ENCODE results near the gene RAB5B. TPM values are rescaled to one million over a fixed set of nuclear protein-coding genes. Genes with fewer than 3 reads are reported as not detected.

The RAB5B gene
- polyA plus RNA-seq, 1 donor from 2014 or later = 54.7 TPM

DNA sequence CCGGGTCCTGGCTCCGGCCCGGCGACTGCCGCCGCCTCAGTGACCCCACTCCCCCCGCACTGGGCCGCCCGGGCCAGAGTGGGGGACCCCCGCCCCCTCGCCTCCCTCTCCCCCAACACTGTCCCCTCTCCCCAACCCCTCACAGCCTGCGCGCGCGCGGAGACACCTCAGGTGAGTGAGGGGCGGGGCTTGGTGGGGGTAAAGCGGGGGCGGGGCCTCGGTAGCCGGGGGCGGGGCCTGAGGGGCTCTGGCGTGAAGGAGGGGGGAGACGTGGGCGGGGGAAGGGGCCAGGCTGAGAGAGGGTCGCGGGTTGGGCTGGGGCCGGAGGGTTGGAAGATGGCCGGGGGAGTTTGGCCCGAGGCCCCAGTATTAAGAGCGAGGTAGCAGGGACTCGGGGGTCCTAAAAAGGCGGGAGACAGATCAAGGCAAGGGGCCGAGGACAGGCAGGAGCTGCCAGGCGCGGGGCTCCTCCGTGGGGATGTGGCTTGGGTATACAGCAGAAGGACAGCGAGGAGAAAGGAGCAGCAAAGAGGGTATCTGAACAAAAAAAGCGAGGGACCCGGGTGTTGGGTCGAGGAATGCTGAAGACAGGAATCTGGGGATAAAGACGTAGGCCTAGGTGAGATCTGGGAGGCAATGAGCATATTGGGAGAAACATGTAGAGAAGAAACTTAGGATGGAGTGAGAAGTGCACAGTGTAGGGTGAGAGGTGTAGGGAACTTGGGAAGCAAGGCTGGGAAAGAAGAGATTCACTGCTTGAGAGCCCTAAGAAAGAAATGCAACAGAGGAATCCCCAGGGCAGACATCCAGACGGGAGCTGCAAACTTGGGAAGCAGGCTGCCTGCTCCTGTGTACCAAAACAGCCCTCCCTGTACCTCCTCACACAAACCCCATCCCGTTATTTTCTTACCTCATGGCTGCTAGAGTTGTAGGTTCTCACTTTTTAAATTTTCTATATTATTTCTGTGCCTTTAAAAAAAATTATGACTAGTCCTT lies 34.0 kb downstream of the RAB5B start:
- Mint-ChIP-seq H3K4me3 (peak overlapping the region; percentile 83 to 91 (median 90)), H3K36me3 (peaks cover 3% of the 10 kb centered on the region), H3K27me3 (no peaks in the 10 kb centered on the region), H3K4me1 (peaks cover 3 to 11% (median 10%) of the 10 kb centered on the region in 3 donors), H3K9me3 (no peaks in the 10 kb centered on the region), H3K27ac (peak overlapping the region; percentile 21 to 91 (median 29))

- Mint-ChIP-seq H3K4me3 (peak overlapping the region in 2 of 4 donors; percentile 74), H3K36me3 (peaks cover 5% of the 10 kb centered on the region), H3K27ac (peak overlapping the region in 1 of 3 donors; percentile 51), H3K9me3 (no peaks in the 10 kb centered on the region), H3K4me1 (peaks cover 3 to 10% (median 10%) of the 10 kb centered on the region in 3 donors), H3K27me3 (no peaks in the 10 kb centered on the region)
Observed at GRCh38 chr12:56010111-56010570, 36.3 kb downstream of the RAB5B start.

DNA sequence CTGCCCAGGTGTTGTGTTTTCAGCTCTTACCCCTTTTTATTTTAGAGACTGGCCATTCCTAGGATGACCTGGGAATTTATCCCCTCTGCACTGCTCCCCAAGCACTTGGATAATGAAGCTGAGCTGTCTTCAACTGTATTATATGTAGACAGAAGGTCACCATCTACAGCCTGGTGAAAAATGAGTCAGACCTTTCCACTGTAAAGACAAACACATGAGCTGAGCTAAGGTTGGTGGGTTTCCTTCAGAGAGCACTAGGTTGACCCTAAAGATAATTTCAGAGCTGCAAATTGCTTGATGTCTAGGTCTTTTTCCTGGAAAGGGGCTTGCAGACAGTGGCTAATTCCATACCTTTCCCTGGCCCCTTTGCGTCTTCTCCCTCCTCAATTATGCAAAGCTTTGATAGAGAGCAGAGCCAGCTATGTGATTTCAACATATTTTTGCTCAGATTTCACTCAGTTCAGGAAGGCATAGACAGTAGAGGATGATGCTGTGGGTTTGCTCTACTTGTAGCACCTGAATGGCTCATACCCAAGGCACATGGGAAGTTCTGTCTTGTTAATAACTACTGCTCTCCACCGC lies 37.7 kb downstream of the RAB5B start:
- H3K4me3 Mint-ChIP-seq = peak overlapping the region in 1 of 4 donors; percentile 74
- H3K4me1 Mint-ChIP-seq = peaks cover 3 to 10% (median 9%) of the 10 kb centered on the region in 3 donors
- no peak overlapping the region for H3K27ac Mint-ChIP-seq
- H3K9me3 Mint-ChIP-seq = no peaks in the 10 kb centered on the region
- no peaks in the 10 kb centered on the region for H3K27me3 Mint-ChIP-seq
- H3K36me3 Mint-ChIP-seq = peaks cover 5% of the 10 kb centered on the region

GRCh38 chr12:56013482-56013881 lies 39.6 kb downstream of the RAB5B start:
- Mint-ChIP-seq H3K4me3 (no peak overlapping the region), H3K9me3 (no peaks in the 10 kb centered on the region), H3K4me1 (peaks cover 0 to 3% (median 0%) of the 10 kb centered on the region in 3 donors), H3K27me3 (no peaks in the 10 kb centered on the region), H3K36me3 (peaks cover 5% of the 10 kb centered on the region), H3K27ac (no peak overlapping the region)

DNA sequence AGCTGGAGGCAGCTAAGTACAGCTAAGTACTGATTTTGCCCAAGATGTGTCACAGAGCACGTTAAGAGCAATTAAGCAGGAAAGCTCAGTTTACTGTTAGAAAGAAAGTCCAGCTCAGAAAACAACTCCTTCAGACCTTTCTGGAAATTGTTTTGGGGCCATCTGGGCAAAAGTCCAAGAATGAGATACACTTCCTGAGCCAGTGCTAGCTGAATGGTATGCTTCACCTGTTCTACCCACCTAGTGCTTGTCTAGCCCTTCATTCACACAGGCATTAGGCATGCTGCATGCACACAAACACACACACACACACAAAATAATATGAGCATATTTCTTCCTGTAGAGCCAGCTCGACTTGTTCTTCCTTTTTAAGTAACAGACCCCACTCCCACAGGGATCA lies 40.3 kb downstream of the RAB5B start:
- H3K27me3 Mint-ChIP-seq = no peaks in the 10 kb centered on the region
- H3K9me3 Mint-ChIP-seq = no peaks in the 10 kb centered on the region
- H3K36me3 Mint-ChIP-seq = peaks cover 5% of the 10 kb centered on the region
- H3K27ac Mint-ChIP-seq = no peak overlapping the region
- H3K4me1 Mint-ChIP-seq = peaks cover 0 to 1% (median 0%) of the 10 kb centered on the region in 3 donors
- no peak overlapping the region for H3K4me3 Mint-ChIP-seq

DNA sequence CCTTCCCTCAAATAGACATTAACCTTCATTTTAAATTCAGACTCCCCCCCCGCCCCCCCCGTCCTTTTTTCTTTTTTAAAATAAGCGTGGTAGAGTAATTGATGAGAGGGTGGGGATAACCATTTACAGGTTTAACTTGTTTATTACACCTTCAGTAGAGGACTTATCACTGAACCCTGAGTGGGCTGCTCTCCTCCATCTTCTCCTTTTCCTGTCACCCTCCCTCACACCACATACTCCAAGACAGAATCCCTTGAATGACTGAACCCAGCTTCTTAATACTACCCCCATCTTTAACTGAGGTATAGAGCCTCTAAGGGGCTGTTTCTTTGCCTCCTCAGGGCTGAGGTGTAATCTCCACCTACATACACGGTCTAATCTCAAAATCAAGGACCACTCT lies 43.3 kb downstream of the RAB5B start:
- H3K27ac Mint-ChIP-seq = no peak overlapping the region
- peaks cover 0 to 4% (median 0%) of the 10 kb centered on the region in 3 donors for H3K4me1 Mint-ChIP-seq
- no peaks in the 10 kb centered on the region for H3K9me3 Mint-ChIP-seq
- H3K4me3 Mint-ChIP-seq = no peak overlapping the region
- no peaks in the 10 kb centered on the region for H3K27me3 Mint-ChIP-seq
- H3K36me3 Mint-ChIP-seq = peaks cover 2% of the 10 kb centered on the region

- H3K27ac Mint-ChIP-seq = peak overlapping the region in 1 of 3 donors; percentile 40
- no peak overlapping the region for H3K4me3 Mint-ChIP-seq
- peaks cover 2% of the 10 kb centered on the region for H3K36me3 Mint-ChIP-seq
- H3K9me3 Mint-ChIP-seq = no peaks in the 10 kb centered on the region
- H3K4me1 Mint-ChIP-seq = peaks cover 0 to 4% (median 0%) of the 10 kb centered on the region in 3 donors
- H3K27me3 Mint-ChIP-seq = no peaks in the 10 kb centered on the region
Observed at GRCh38 chr12:56018356-56018755, 44.5 kb downstream of the RAB5B start.

- Mint-ChIP-seq H3K4me1 (peaks cover 0 to 3% (median 0%) of the 10 kb centered on the region in 3 donors), H3K9me3 (no peaks in the 10 kb centered on the region), H3K4me3 (peak within 1 kb of the TSS in 3 of 4 donors; percentile 48 to 66 (median 51)), H3K36me3 (peaks cover 2% of the 10 kb centered on the region), H3K27me3 (no peaks in the 10 kb centered on the region), H3K27ac (no peak within 1 kb of the TSS)
Observed at GRCh38 chr12:56020423-56021184, 46.7 kb downstream of the RAB5B start, which contains the start of gene IKZF4. Gene IKZF4 (plus strand): TSS chr12:56021043. CDS start chr12:56021494, 451 bp downstream.

- Mint-ChIP-seq H3K36me3 (peaks cover 2% of the 10 kb centered on the region), H3K27ac (no peak overlapping the region), H3K4me3 (no peak overlapping the region), H3K9me3 (no peaks in the 10 kb centered on the region), H3K27me3 (no peaks in the 10 kb centered on the region), H3K4me1 (peaks cover 0 to 3% (median 0%) of the 10 kb centered on the region in 3 donors)
Observed at GRCh38 chr12:56021889-56022497, 48.1 kb downstream of the RAB5B start.

DNA sequence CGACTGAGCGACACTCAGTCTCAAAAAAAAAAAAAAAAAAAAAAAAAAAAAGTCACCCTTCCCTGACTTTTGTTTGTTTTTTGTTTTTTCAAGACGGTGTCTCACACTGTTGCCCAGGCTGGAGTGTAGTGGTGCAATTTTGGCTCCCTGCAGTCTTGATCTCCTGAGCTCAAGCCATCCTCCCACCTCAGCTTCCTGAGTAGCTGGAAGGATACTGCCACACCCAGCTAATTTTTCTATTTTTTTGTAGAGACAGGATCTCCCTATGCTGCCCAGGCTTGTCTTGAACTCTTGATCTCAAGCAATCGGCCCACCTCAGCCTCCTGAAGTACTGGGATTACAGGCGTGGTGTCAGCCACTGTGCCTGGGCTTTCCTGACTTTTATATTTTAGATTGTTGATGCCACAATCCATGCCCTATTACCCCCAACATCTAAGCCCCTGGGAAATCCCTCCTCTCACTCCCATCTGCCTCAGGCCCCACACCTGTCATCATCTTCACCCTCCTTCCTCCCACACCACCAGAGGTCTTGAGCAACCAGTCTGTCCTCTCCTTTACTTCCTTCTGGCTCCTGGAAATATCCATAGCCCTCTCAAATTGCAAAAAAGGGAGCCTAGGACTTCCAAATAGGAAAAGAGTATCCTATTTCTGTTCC lies 54.8 kb downstream of the RAB5B start:
- no peak overlapping the region for H3K27ac Mint-ChIP-seq
- no peaks in the 10 kb centered on the region for H3K27me3 Mint-ChIP-seq
- no peaks in the 10 kb centered on the region for H3K4me1 Mint-ChIP-seq
- H3K36me3 Mint-ChIP-seq = peaks cover 6% of the 10 kb centered on the region
- H3K4me3 Mint-ChIP-seq = no peak overlapping the region
- no peaks in the 10 kb centered on the region for H3K9me3 Mint-ChIP-seq

DNA sequence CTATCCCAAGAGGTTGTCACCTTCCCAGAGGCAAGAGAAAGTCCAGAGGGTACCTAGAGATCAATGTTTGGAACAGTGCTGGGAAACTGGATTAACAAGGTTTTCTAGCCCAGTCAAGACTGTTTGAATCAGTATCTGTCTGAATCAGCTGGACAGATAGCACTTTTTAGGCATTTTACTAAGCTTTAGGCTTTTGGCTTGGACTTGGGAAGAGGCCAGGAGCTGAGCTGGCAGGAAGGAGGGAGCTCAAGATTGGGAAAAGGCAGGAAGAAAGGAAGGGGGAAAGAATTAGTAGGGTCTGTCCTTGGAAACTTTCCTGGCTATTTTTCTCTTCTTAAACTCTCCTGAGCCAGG lies 55.3 kb downstream of the RAB5B start:
- Mint-ChIP-seq H3K4me3 (no peak overlapping the region), H3K27me3 (no peaks in the 10 kb centered on the region), H3K36me3 (peaks cover 6% of the 10 kb centered on the region), H3K27ac (no peak overlapping the region), H3K9me3 (no peaks in the 10 kb centered on the region), H3K4me1 (no peaks in the 10 kb centered on the region)

DNA sequence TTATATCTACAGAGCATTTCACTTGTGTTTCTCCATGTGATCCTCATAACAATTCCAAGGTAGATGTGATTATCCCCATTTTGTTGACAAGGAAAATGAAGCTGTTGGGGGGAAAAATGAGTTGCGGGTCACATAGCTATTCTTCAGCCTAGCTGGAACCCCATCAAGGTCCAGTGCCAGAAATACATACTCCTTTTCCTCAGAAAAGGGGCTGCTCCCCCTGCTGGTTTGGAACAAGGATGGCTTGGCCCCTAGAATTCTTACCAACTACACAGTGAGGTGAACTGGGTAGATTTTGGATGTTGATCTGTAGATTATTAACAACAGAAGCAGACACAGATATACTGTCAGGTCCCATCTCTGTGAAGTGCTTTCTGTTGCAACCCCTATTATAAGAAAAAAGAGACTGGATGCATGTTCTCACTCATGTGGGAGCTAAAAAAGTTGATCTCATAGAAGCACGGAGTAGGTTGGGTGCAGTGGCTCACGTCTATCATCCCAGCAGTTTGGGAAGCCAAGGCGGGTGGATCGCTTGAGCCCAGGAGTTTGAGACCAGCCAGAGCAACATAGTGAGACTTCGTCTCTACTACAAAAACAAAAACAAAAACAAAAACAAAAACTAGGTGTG lies 55.9 kb downstream of the RAB5B start:
- no peaks in the 10 kb centered on the region for H3K4me1 Mint-ChIP-seq
- peak overlapping the region in 1 of 3 donors; percentile 82 for H3K27ac Mint-ChIP-seq
- no peaks in the 10 kb centered on the region for H3K9me3 Mint-ChIP-seq
- H3K27me3 Mint-ChIP-seq = no peaks in the 10 kb centered on the region
- peak overlapping the region in 1 of 4 donors; percentile 46 for H3K4me3 Mint-ChIP-seq
- peaks cover 6% of the 10 kb centered on the region for H3K36me3 Mint-ChIP-seq

DNA sequence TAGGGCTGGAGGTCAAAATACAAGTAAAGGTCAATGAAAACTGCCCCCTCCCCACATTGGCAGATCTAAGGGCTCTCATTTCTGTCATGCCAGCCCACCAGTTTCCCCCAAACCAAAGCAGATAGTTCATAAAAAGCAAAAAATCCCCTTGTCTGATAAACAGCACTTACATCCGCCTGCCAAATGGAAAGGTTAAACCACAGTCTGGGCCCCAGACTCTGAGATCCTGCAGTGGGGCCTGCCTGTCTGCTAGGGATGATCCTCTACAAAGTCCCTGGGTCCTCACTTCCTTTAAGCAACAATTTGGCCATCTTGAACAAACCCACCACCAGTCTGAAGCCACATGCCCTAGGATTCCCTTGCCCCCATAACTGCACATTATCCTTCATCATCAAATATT lies 58.1 kb downstream of the RAB5B start:
- H3K4me3 Mint-ChIP-seq = no peak overlapping the region

More for the DNA sequence above, 58.1 kb downstream of the RAB5B start:
- Mint-ChIP-seq H3K4me1 (peaks cover 0 to 1% (median 0%) of the 10 kb centered on the region in 3 donors), H3K36me3 (peaks cover 10% of the 10 kb centered on the region), H3K27ac (no peak overlapping the region), H3K9me3 (no peaks in the 10 kb centered on the region), H3K27me3 (no peaks in the 10 kb centered on the region)
